ENCODE results near the gene SCYL1.

The SCYL1 gene

GRCh38 chr11:65493367-65494176 is 31.3 kb upstream of the SCYL1 start:
- DNase-seq: no peak

- no peak for DNase-seq
These were observed 28.4 kb upstream of the SCYL1 start for GRCh38 chr11:65496304-65497140.

GRCh38 chr11:65497141-65498041 is 27.5 kb upstream of the SCYL1 start:
- peak; percentile 94 for DNase-seq

GRCh38 chr11:65498042-65498726 is 26.7 kb upstream of the SCYL1 start:
- peak; percentile 62 to 65 for DNase-seq

GRCh38 chr11:65498727-65498976 is 26.2 kb upstream of the SCYL1 start:
- no peak for DNase-seq

- DNase-seq: peak; percentile 74 to 91
These were observed 25.7 kb upstream of the SCYL1 start, which contains the start of gene MALAT1 for GRCh38 chr11:65498977-65499712. MALAT1 (plus strand) TSS chr11:65499045.

- peak in 1 of 2 experiments; percentile 46 for DNase-seq
These were observed 25.0 kb upstream of the SCYL1 start for GRCh38 chr11:65499713-65500386.

GRCh38 chr11:65500387-65501185 is 24.3 kb upstream of the SCYL1 start:
- peak in 1 of 2 experiments; percentile 46 for DNase-seq

- peak in 1 of 2 experiments; percentile 32 for DNase-seq
These were observed 23.8 kb upstream of the SCYL1 start for GRCh38 chr11:65501186-65501471.

GRCh38 chr11:65501472-65502273 is 23.2 kb upstream of the SCYL1 start:
- DNase-seq: peak; percentile 25 to 43

GRCh38 chr11:65502274-65502554 is 22.7 kb upstream of the SCYL1 start:
- no peak for DNase-seq

- peak in 1 of 2 experiments; percentile 24 for DNase-seq
These were observed 22.1 kb upstream of the SCYL1 start for GRCh38 chr11:65502555-65503367.

GRCh38 chr11:65503368-65503948 is 21.4 kb upstream of the SCYL1 start:
- DNase-seq: no peak

GRCh38 chr11:65503949-65504673 is 20.8 kb upstream of the SCYL1 start:
- DNase-seq: no peak

GRCh38 chr11:65504674-65505465 is 20.0 kb upstream of the SCYL1 start:
- no peak for DNase-seq

- no peak for DNase-seq
These were observed 19.2 kb upstream of the SCYL1 start for GRCh38 chr11:65505466-65506289.
